ENCODE results near the gene ADGRL3.

- no peak for TF ChIP-seq CTCF (conservative IDR thresholded peaks at IDR 0.05)
- TF ChIP-seq ZFX (IDR thresholded peaks at IDR 0.05): no peak
Observed at GRCh38 chr4:61468024-61468720, 268.0 kb downstream of the ADGRL3 start.
